Colonic mucosa (tissue), 4 donors: ENCODE data around the gene SEC22A. TPM values are rescaled to one million over a fixed set of nuclear protein-coding genes. Genes with fewer than 3 reads are reported as not detected.

Experiments
- DNase-seq: peaks from one replicate; pipeline ENCODE4 v3.0.0-alpha.2; 2020
- H3K27ac ChIP-seq: fragments of 200-600 bp; one replicate; pipeline ENCODE4 v1.8.0; 2021
- H3K27me3 ChIP-seq: fragments of 200-600 bp; one replicate; pipeline ENCODE4 v1.8.0; 2021
- H3K36me3 ChIP-seq: fragments of 200-600 bp; one replicate; pipeline ENCODE4 v1.8.0; 2021
- H3K4me1 ChIP-seq: fragments of 200-600 bp; one replicate; pipeline ENCODE4 v1.8.0; 2021; ENCODE audit warnings: mild to moderate bottlenecking
- H3K4me3 ChIP-seq: fragments of 200-600 bp; one replicate; pipeline ENCODE4 v1.8.0; 2021
- H3K9ac ChIP-seq, 2 donors: one replicate each; pipeline ENCODE4 v1.7.0; 2013; ENCODE audit warnings: control low read depth in 2 of 2, low read depth in 2 of 2, low read length in 2 of 2
- H3K9me3 ChIP-seq: fragments of 200-600 bp; one replicate; pipeline ENCODE4 v1.8.0; 2021
- CTCF ChIP-seq: fragments of 200-600 bp; IDR thresholded peaks from one replicate; pipeline ENCODE4 v1.8.0; 2022; ENCODE audit warnings: antibody characterized with exemption, mild to moderate bottlenecking
- intact Hi-C: fragments of 100-400 bp; cut with DNase I; formaldehyde crosslinking; loops from one replicate; pipeline ENCODE4 v1.14.1; 2022
- total RNA-seq, 2 donors: library from RNA; stranded (reverse); fragmentation: NEBNext Ultra II Directional in 1 of 2; extraction: Animal tissue kit (Norgen Biotek cat#: 25700) in 1 of 2; gene quantifications; one replicate each; pipeline ENCODE4 v1.2.1, GENCODE V29; 2021
- donor health status: healthy.
- donor health status: DM: no; HTN: no; CAD: no.
- donor health status: DM: no; HTN: no; CAD: no.

The SEC22A gene
- total RNA-seq, 2 donors from 2014 or later = 15.6 to 18.7 TPM

GRCh38 chr3:123167686-123168085, 34.1 kb upstream of the SEC22A start:
- H3K4me3 ChIP-seq = no peak overlapping the region
- DNase-seq = no peak
- H3K9ac ChIP-seq = no peak overlapping the region
- H3K4me1 ChIP-seq = no peaks in the 10 kb centered on the region
- H3K27ac ChIP-seq = no peak overlapping the region
- no peaks in the 10 kb centered on the region for H3K27me3 ChIP-seq
- H3K36me3 ChIP-seq = no peaks in the 10 kb centered on the region
- no peaks in the 10 kb centered on the region for H3K9me3 ChIP-seq
- intact Hi-C loops = no loop called here
- no peak for TF ChIP-seq CTCF

- Histone ChIP-seq H3K27me3 (no peaks in the 10 kb centered on the region), H3K9me3 (no peaks in the 10 kb centered on the region), H3K9ac (no peak overlapping the region), H3K36me3 (no peaks in the 10 kb centered on the region), H3K4me3 (no peak overlapping the region), H3K4me1 (no peaks in the 10 kb centered on the region), H3K27ac (no peak overlapping the region)
- intact Hi-C loops = no loop called here
- no peak for DNase-seq
- TF ChIP-seq CTCF = no peak
These were observed 33.6 kb upstream of the SEC22A start for GRCh38 chr3:123168122-123168521.

- Histone ChIP-seq H3K27me3 (no peaks in the 10 kb centered on the region), H3K4me1 (no peaks in the 10 kb centered on the region), H3K4me3 (no peak overlapping the region), H3K27ac (no peak overlapping the region), H3K9ac (no peak overlapping the region), H3K9me3 (no peaks in the 10 kb centered on the region), H3K36me3 (no peaks in the 10 kb centered on the region)
- TF ChIP-seq CTCF = no peak
- intact Hi-C loops = no loop called here
- DNase-seq = no peak
These were observed 33.1 kb upstream of the SEC22A start for GRCh38 chr3:123168605-123169004.

DNA sequence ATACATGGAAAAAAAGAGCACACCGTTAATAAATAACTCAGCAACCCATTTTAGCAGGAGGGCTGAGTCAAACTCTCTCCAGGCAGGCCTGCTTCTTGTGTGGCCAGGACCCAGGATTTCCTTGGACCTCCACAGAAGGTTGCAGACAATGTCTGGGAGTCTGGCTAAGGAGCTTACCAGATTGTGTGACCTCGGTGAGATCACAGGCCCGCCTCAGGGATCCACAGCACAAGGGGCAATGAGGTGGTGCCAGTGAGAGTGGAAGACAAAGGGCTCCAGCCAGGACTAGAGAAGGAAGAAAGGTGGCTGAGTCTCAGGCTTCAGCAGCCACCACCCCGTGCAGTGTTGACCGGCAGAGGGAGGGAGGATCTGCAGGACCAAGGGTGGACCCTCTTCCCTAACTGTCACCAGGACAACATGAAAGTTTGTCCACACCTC, 32.2 kb upstream of the SEC22A start:
- intact Hi-C loops = no loop called here
- no peak for TF ChIP-seq CTCF
- H3K27ac ChIP-seq = no peak overlapping the region

DNA sequence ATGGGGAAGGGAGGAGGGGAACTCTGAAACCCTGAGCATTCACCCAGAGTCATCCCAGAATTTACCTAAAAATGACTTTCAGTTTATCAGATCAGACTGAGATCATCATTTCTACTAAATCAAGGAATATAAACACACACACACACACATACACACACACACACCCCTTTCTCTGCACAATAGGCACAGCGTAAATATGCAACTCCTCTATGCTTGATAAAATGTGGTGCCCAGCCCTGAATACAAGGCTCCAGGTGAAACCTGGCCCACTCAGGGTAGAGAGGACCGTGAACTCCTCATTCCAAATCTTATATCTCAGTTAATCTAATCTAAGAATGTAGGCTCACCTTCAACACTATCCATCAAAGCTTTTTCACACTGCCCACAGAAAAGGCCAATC, 31.8 kb upstream of the SEC22A start:
- H3K27ac ChIP-seq = no peak overlapping the region
- no peaks in the 10 kb centered on the region for H3K4me1 ChIP-seq
- H3K36me3 ChIP-seq = no peaks in the 10 kb centered on the region
- TF ChIP-seq CTCF = no peak
- no peaks in the 10 kb centered on the region for H3K9me3 ChIP-seq
- no peaks in the 10 kb centered on the region for H3K27me3 ChIP-seq
- intact Hi-C loops = no loop called here
- H3K9ac ChIP-seq = no peak overlapping the region
- DNase-seq = no peak
- H3K4me3 ChIP-seq = no peak overlapping the region

More for the DNA sequence above, 32.2 kb upstream of the SEC22A start:
- H3K27me3 ChIP-seq = no peaks in the 10 kb centered on the region
- no peaks in the 10 kb centered on the region for H3K4me1 ChIP-seq
- no peaks in the 10 kb centered on the region for H3K36me3 ChIP-seq
- H3K9ac ChIP-seq = no peak overlapping the region
- no peak for DNase-seq
- no peak overlapping the region for H3K4me3 ChIP-seq
- no peaks in the 10 kb centered on the region for H3K9me3 ChIP-seq

DNA sequence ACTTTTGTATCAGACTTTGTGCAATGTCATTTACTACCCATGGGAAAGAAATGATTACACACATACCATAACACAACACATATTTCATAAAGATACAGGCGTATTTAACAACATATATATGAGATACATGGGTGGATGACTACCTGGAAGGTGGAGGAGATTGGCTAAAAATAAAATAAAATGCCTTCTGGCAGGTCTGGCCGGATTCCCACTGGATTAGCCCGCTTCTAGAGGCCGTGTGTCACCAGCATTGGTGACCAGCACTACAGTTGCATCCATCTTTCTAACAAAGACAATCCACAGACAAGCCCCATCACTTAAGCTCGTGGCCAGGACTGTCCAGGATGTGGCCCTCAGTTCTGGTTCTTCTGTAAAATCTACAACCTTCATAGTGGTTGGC, 21.0 kb upstream of the SEC22A start:
- no peaks in the 10 kb centered on the region for H3K4me1 ChIP-seq
- intact Hi-C loops = loop anchor here (10.0 kb wide), 1 partner anchor 156 kb away; the partner anchor contains the start of gene SEMA5B
- H3K4me3 ChIP-seq = no peak overlapping the region

More for the DNA sequence above, 21.0 kb upstream of the SEC22A start:
- no peak for TF ChIP-seq CTCF
- Histone ChIP-seq H3K27me3 (no peaks in the 10 kb centered on the region), H3K9ac (no peak overlapping the region), H3K36me3 (no peaks in the 10 kb centered on the region), H3K27ac (no peak overlapping the region), H3K9me3 (no peaks in the 10 kb centered on the region)
- no peak for DNase-seq
